Choroid plexus epithelial cell (primary cell): ENCODE measurements around the gene KRT13.

Experiments used
- DNase-seq: peaks from one replicate; pipeline ENCODE4 v3.0.0-alpha.2; 2010; ENCODE audit warnings: low read depth
- H3K4me3 ChIP-seq: 2 replicates; pipeline ENCODE4 v1.5.1; 2011; ENCODE audit warnings: low read depth, mild to moderate bottlenecking, control low read depth, low read length, moderate library complexity
- CTCF ChIP-seq: conservative IDR thresholded peaks from 2 replicates; pipeline ENCODE4 v1.5.1; 2011; ENCODE audit warnings: low read depth, mild to moderate bottlenecking, control low read depth, inconsistent platforms, low read length, moderate library complexity

Gene KRT13

DNA sequence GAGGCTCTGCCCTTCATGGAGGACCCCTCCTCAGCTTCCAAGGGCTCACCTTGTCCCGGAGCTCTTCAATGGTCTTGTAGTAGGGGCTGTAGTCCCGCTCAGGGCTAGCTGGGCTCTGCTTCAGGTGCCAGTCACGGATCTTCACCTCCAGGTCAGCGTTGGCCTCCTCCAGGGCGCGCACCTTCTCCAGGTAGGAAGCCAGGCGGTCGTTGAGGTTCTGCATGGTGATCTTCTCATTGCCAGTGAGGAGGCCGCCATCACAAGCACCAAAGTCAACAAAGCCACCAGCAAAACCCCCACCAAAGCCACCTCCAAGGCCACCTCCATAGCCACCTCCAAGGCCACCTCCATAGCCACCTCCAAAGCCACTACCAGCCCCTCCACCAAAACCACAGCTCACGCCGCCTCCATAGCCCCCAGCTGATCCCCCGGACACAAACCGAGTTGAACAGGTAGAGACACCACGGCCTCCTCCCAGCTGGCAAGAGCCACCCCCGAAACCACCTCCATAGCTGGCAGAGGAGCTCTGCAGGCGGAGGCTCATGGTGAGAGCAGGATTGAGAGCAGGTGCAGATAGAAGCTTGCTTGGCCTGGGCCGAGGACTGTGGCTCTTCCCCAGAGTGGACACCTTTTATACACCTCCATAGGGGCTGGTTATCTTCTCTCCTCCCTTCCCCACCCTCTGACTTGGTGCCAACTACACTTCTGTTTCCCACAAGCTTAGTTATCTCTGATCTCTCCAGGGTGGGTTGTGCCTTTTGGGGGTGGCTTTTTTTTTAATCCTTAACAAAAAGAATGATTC is at the start of gene KRT13:
TSS of gene KRT13 (minus strand) at position 606 of the 802 bp plus-strand sequence. CDS start at position 544, 62 bp downstream.
- no peak for TF ChIP-seq CTCF
- DNase-seq = no peak
- no peak within 1 kb of the TSS for H3K4me3 ChIP-seq

DNA sequence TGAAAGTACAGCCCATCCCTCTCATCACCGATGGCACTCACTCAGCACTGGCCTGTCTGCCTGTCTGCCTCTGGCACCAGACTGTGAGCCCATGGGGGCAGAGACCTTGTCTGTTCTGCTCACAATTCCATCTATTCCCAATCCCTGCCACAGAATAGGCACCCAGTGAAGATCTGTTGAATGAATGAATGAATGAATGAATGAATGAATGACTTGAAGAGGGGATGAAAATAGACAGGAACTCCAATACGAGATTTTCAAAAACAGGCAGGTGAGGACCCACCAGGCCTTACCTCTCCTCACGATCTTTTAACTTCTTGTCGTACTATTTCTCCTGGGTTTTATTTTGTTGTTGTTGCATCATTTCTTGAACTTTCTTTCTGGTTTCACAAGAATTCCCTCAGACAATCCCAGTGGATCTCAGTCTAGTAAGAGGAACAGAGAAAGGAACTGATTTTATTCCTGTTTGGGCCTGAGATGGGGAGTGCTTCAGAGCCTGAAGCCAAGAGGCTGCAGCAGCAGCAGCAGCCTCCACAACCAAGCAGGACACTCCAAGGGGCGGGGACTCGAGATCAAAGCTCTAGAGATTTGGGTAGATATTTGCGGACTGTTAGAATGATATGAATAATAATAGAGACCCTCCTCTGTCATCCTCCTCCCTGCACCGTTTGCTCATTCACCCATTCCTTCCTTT is 48.7 kb upstream of the KRT13 start:
- TF ChIP-seq CTCF = no peak
- no peak for DNase-seq

GRCh38 chr17:41553176-41553575 is 47.8 kb upstream of the KRT13 start:
- H3K4me3 ChIP-seq = no peak overlapping the region
- no peak for TF ChIP-seq CTCF

More for the DNA sequence above, 48.7 kb upstream of the KRT13 start:
- H3K4me3 ChIP-seq = no peak overlapping the region

GRCh38 chr17:41552455-41552854 is 47.0 kb upstream of the KRT13 start:
- TF ChIP-seq CTCF = no peak
- no peak for DNase-seq
- H3K4me3 ChIP-seq = no peak overlapping the region

More at GRCh38 chr17:41553176-41553575, 47.8 kb upstream of the KRT13 start:
- no peak for DNase-seq

DNA sequence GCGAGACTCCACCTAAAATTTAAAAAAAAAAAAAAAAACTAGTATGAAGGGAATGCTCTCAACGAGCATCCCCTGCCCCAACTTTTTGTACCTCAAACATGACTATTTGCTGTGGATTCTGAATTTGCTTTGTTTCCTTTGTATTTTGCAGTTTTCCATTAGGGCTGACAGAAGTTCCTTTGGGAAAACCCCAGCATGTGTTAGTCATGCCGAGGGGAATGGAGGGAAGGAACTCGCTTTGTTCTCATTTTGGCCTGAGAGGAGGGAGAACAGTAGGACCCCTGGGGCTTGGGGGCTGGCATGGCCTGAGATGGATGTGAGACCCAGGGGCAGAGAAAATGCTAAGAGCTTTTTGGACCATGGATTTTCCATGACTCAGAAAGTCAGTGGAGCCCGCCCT is 46.0 kb upstream of the KRT13 start:
- DNase-seq = no peak
- H3K4me3 ChIP-seq = no peak overlapping the region
- TF ChIP-seq CTCF = no peak

GRCh38 chr17:41549596-41550039 is 44.2 kb upstream of the KRT13 start:
- peak; percentile 44 for DNase-seq
- no peak for TF ChIP-seq CTCF
- no peak overlapping the region for H3K4me3 ChIP-seq
